Glutamatergic neuron (in vitro differentiated cells): ENCODE measurements around the gene INPPL1. TPM values are rescaled to one million over a fixed set of nuclear protein-coding genes. Genes with fewer than 3 reads are reported as not detected.

ENCODE experiments used
- DNase-seq: peaks from one replicate; pipeline ENCODE4 v3.0.0; 2022
- H3K27ac Mint-ChIP-seq: one replicate; pipeline ENCODE4 v1.8.0; 2020; ENCODE audit warnings: mild to moderate bottlenecking, mixed read lengths, inconsistent platforms; ENCODE audit not compliant: unreplicated experiment
- H3K27me3 Mint-ChIP-seq: one replicate; pipeline ENCODE4 v1.8.0; 2020; ENCODE audit warnings: mild to moderate bottlenecking, moderate library complexity, mixed read lengths, inconsistent platforms; ENCODE audit not compliant: unreplicated experiment
- H3K36me3 Mint-ChIP-seq: one replicate; pipeline ENCODE4 v1.8.0; 2020; ENCODE audit warnings: mild to moderate bottlenecking, mixed read lengths, inconsistent platforms; ENCODE audit not compliant: unreplicated experiment
- H3K4me1 Mint-ChIP-seq: one replicate; pipeline ENCODE4 v1.8.0; 2020; ENCODE audit warnings: mild to moderate bottlenecking, low read depth, mixed read lengths, inconsistent platforms; ENCODE audit not compliant: unreplicated experiment
- H3K4me3 Mint-ChIP-seq: one replicate; pipeline ENCODE4 v1.8.0; 2020; ENCODE audit warnings: mild to moderate bottlenecking, mixed read lengths, inconsistent platforms; ENCODE audit not compliant: unreplicated experiment
- H3K9me3 Mint-ChIP-seq: one replicate; pipeline ENCODE4 v1.8.0; 2020; ENCODE audit warnings: mild to moderate bottlenecking, moderate library complexity, mixed read lengths, inconsistent platforms; ENCODE audit not compliant: unreplicated experiment
- CTCF ChIP-seq: fragments of 200-600 bp; sonication (generic); IDR thresholded peaks from one replicate; pipeline ENCODE4 v1.5.0; 2021; ENCODE audit not compliant: partially characterized antibody, unreplicated experiment
- total RNA-seq: library from RNA; stranded (reverse); fragmentation: NEBNext Ultra II Directional; extraction: Animal tissue kit (Norgen Biotek cat#: 25700); gene quantifications from one replicate; pipeline ENCODE4 v1.2.1, GENCODE V29; 2021; ENCODE audit not compliant: unreplicated experiment

The INPPL1 gene
- total RNA-seq, 1 donor from 2014 or later, result 62.8 TPM

DNA sequence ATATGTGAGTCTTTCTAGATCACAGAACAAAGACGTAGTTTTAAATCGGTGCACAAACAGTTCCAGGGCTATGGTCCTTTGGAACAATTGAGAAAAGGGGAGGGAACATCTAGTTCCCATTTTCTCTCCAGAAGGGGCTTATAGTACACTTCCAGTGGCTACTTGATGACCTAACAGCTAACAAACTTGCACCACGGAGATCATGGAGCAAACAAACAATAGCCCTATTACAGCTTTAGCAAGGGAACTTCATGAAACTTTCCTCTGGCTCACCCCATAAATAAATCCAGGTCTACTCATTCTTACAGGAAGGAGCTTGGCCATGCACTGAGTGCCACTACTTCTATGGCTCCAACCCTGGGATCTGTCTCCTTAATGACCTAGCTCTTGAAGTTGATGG, 16.3 kb upstream of the INPPL1 start:
- no peaks in the 10 kb centered on the region for H3K4me1 Mint-ChIP-seq
- peaks cover 8% of the 10 kb centered on the region for H3K9me3 Mint-ChIP-seq
- H3K4me3 Mint-ChIP-seq, result no peak overlapping the region
- TF ChIP-seq CTCF, result no peak
- no peaks in the 10 kb centered on the region for H3K27me3 Mint-ChIP-seq
- DNase-seq, result no peak
- no peak overlapping the region for H3K27ac Mint-ChIP-seq
- peaks cover 17% of the 10 kb centered on the region for H3K36me3 Mint-ChIP-seq

DNA sequence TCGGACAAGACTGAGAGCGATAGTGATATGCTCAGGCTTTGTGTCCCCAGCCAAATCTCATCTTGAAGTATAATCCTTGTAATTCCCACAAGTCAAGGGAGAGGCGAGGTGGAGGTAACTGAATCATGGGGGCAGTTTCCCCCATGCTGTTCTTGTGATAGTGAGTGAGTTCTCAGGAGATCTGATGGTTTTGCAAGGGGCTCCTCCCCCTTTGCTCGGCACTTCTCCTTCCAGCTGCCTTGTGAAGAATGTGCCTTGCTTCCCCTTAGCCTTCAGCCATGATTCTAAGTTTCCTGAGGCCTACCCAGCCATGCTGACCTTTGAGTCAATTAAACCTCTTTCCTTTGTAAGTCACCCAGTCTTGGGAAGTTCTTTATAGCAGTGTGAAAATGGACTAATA, 15.5 kb upstream of the INPPL1 start:
- H3K36me3 Mint-ChIP-seq, result peaks cover 17% of the 10 kb centered on the region
- H3K4me1 Mint-ChIP-seq, result no peaks in the 10 kb centered on the region

GRCh38 chr11:72216638-72217037, 7.9 kb upstream of the INPPL1 start, which contains the start of gene FOLR2:
Gene FOLR2, plus strand, starts transcription at chr11:72216794. Its CDS starts 1,791 bp downstream, at chr11:72218585.
- H3K4me1 Mint-ChIP-seq, result no peaks in the 10 kb centered on the region
- TF ChIP-seq CTCF, result no peak
- no peak within 1 kb of the TSS for H3K4me3 Mint-ChIP-seq
- H3K27me3 Mint-ChIP-seq, result peaks cover 2% of the 10 kb centered on the region
- no peaks in the 10 kb centered on the region for H3K9me3 Mint-ChIP-seq
- H3K36me3 Mint-ChIP-seq, result no peaks in the 10 kb centered on the region
- H3K27ac Mint-ChIP-seq, result no peak within 1 kb of the TSS
- DNase-seq, result no peak

More for the DNA sequence above, 15.5 kb upstream of the INPPL1 start:
- Mint-ChIP-seq H3K4me3 (no peak overlapping the region), H3K27me3 (no peaks in the 10 kb centered on the region), H3K9me3 (peaks cover 8% of the 10 kb centered on the region), H3K27ac (no peak overlapping the region)
- TF ChIP-seq CTCF, result no peak
- no peak for DNase-seq

DNA sequence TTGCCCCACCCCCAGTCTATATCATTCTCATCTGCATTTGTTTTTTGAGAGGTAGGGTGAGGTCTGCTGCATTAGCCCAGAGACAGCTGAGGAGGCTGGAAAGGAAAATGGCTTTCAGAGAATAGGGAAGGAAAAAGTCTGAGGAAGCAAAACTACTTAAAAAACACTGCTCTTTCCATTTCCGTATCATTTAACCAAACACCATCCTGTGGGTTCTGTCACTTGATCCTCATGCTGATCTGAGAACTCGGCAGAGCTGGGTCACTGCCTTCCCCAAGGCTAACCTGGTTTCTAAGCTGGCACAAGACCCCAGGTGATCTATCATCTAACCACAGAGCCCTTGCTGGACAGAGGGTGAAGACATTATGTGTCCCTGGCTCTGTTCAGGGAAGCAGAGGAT, 6.7 kb upstream of the INPPL1 start:
- H3K27ac Mint-ChIP-seq, result no peak overlapping the region
- H3K27me3 Mint-ChIP-seq, result peaks cover 5% of the 10 kb centered on the region
- no peak overlapping the region for H3K4me3 Mint-ChIP-seq
- H3K36me3 Mint-ChIP-seq, result no peaks in the 10 kb centered on the region
- TF ChIP-seq CTCF, result no peak
- H3K4me1 Mint-ChIP-seq, result no peaks in the 10 kb centered on the region
- no peak for DNase-seq
- H3K9me3 Mint-ChIP-seq, result peaks cover 2% of the 10 kb centered on the region

DNA sequence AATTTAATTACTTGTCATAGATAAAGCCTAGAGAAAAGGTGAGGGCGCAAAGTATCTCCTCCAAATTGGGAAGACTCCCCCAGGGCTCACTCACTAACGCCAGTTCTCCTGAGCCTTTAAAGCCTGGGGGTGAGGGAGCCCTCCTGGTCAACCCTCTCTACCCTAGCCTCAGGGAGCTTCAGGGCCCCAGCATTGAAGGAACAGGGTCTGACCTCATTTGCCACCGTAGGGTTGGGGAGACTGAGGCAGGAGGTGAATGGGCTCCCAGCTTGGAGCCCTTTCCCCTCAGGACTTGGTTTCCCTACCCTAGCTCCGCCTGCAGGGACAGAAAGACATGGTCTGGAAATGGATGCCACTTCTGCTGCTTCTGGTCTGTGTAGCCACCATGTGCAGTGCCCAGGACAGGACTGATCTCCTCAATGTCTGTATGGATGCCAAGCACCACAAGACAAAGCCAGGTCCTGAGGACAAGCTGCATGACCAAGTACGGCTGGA, 6.3 kb upstream of the INPPL1 start:
- no peak overlapping the region for H3K4me3 Mint-ChIP-seq
- TF ChIP-seq CTCF, result no peak
- peaks cover 5% of the 10 kb centered on the region for H3K27me3 Mint-ChIP-seq
- H3K4me1 Mint-ChIP-seq, result no peaks in the 10 kb centered on the region
- DNase-seq, result no peak
- no peaks in the 10 kb centered on the region for H3K36me3 Mint-ChIP-seq
- no peak overlapping the region for H3K27ac Mint-ChIP-seq
- H3K9me3 Mint-ChIP-seq, result peaks cover 2% of the 10 kb centered on the region
